Adrenal gland (tissue), 12 donors: ENCODE results near the gene HOTAIR. TPM values are rescaled to one million over a fixed set of nuclear protein-coding genes. Genes with fewer than 3 reads are reported as not detected.

Experiments used
- DNase-seq, 7 donors: peaks; one replicate each; pipeline ENCODE4 v3.0.0-alpha.2; 2019 to 2020
- H3K27ac ChIP-seq, 5 donors: fragments of 200-600 bp; sonication (generic) in 4 of 5; 1 replicate in 3 of 5; 2 replicates in 2 of 5; pipeline versions ENCODE4 v1.5.1 to v1.8.0; 2016 to 2020; ENCODE audit warnings: mild to moderate bottlenecking in 1 of 5
- H3K27me3 ChIP-seq: fragments of 200-600 bp; 2 replicates; pipeline ENCODE4 v1.8.0; 2021
- H3K36me3 ChIP-seq, 2 donors: fragments of 200-600 bp; replicated peaks in 1 of 2; 1 replicate in 1 of 2; 2 replicates in 1 of 2; pipeline versions ENCODE4 v1.5.1 to v1.8.0; 2018 to 2022
- H3K4me1 ChIP-seq, 2 donors: fragments of 200-600 bp; replicated peaks in 1 of 2; 1 replicate in 1 of 2; 2 replicates in 1 of 2; pipeline versions ENCODE4 v1.5.1 to v1.8.0; 2018 to 2021
- H3K4me3 ChIP-seq, 4 donors: fragments of 200-600 bp; sonication (generic) in 3 of 4; one replicate each; pipeline ENCODE4 v1.5.1; 2016 to 2018
- H3K9me3 ChIP-seq, 3 donors: fragments of 200-600 bp; sonication (generic) in 1 of 3; replicated peaks in 1 of 3; 1 replicate in 2 of 3; 2 replicates in 1 of 3; pipeline versions ENCODE4 v1.5.1 to v1.8.0; 2016 to 2021
- POLR2A ChIP-seq, 2 donors: fragments of 450-650 bp; IDR thresholded peaks; one replicate each; pipeline ENCODE4 v1.6.1; 2017; ENCODE audit warnings: antibody characterized with exemption in 2 of 2, mild to moderate bottlenecking in 2 of 2, moderate library complexity in 1 of 2
- WGBS, 4 donors: extraction: QIAGEN DNeasy Blood & Tissue Kit in 2 of 4; methylation state at CpG; one replicate each; pipeline versions ENCODE4 v1.1.5 to v1.1.7; 2013 to 2017; 5-methylcytosine and 5-hydroxymethylcytosine counted together
- intact Hi-C, 2 donors: fragments of 100-400 bp; cut with DNase I; formaldehyde crosslinking; loops; one replicate each; pipeline versions ENCODE4 v1.14.1 to v1.15.0; 2022 to 2023
- polyA plus RNA-seq, 3 donors: library from polyadenylated mRNA; stranded (reverse); fragments of 200-250 nt in 2 of 3; fragments of 350-450 nt in 1 of 3; fragmentation: Illumina TruSeq in 1 of 3; extraction: RNeasy Lipid Tissue Mini Kit (QIAGEN cat#74804) in 1 of 3; gene quantifications; one replicate each; pipeline ENCODE4 v1.2.3, GENCODE V29; 2013 to 2014
- total RNA-seq, 9 donors: library from RNA; depleted of rRNA in 4 of 9; stranded (reverse); fragments of >200 nt in 4 of 9; fragments of 120-200 nt in 1 of 9; fragmentation: NEBNext Ultra II Directional in 1 of 9; extraction: Animal tissue kit (Norgen Biotek cat#: 25700) in 1 of 9; gene quantifications; one replicate each; pipeline versions ENCODE4 v1.1.0 to v1.2.4, GENCODE V29; 2013 to 2023
- TF ChIP-seq, protein P1 (sequence below), 6 experiments: fragments of 450-650 bp in 4 of 6; fragments of 200-600 bp in 2 of 6; sonication (generic) in 1 of 6; IDR thresholded peaks; 1 replicate in 5 of 6; 2 replicates in 1 of 6; pipeline versions ENCODE4 v1.5.1 to v1.8.0; 2016 to 2021; ENCODE audit warnings: antibody characterized with exemption in 6 of 6, mild to moderate bottlenecking in 2 of 6, moderate library complexity in 1 of 6
- donor health status: healthy with polysubstance abuse.
- donor health status: Bipolar disorder and iron deficiency.
- donor health status: DM: yes; HTN: yes; CAD: no.
- donor health status: DM: no; HTN: no; CAD: no.
- donor health status: DM: no; HTN: no; CAD: no.
- donor health status: DM: yes; HTN: yes; CAD: no.

HOTAIR gene
- total and polyA plus RNA-seq, 12 donors, result not detected

DNA sequence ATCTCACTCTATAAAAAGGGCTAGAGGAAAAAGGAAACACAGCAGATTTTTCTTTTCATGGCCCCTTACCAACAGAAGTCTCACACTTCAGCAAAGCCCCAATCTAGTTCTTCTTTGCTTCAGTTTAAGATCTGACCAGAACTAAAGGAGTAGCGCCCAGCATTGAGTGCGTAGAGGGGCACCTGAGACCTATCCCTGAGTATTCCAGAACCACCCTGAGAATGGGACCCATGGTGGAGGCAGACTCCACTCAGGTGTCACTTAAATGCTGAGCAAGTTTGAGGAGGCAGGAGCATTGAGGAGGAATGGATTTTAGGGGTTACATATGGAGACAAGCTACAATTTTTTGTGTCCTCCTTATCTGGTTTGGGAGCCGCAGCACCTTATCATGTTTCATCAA, 3.6 kb downstream of the HOTAIR start:
- WGBS, 4 donors, result 57 to 71% (median 70%) methylated on average over 3 of the region's 3 CpGs
- DNase-seq, result no peak
- intact Hi-C loops, result no loop called here
- Histone ChIP-seq H3K27ac (no peak overlapping the region), H3K4me3 (no peak overlapping the region), H3K27me3 (peaks cover 93% of the 10 kb centered on the region), H3K36me3 (no peaks in the 10 kb centered on the region), H3K4me1 (peaks cover 9 to 19% of the 10 kb centered on the region in 2 donors), H3K9me3 (no peaks in the 10 kb centered on the region)
- no peak for TF ChIP-seq POLR2A (IDR thresholded peaks at IDR 0.05)
- TF ChIP-seq, protein P1, sequence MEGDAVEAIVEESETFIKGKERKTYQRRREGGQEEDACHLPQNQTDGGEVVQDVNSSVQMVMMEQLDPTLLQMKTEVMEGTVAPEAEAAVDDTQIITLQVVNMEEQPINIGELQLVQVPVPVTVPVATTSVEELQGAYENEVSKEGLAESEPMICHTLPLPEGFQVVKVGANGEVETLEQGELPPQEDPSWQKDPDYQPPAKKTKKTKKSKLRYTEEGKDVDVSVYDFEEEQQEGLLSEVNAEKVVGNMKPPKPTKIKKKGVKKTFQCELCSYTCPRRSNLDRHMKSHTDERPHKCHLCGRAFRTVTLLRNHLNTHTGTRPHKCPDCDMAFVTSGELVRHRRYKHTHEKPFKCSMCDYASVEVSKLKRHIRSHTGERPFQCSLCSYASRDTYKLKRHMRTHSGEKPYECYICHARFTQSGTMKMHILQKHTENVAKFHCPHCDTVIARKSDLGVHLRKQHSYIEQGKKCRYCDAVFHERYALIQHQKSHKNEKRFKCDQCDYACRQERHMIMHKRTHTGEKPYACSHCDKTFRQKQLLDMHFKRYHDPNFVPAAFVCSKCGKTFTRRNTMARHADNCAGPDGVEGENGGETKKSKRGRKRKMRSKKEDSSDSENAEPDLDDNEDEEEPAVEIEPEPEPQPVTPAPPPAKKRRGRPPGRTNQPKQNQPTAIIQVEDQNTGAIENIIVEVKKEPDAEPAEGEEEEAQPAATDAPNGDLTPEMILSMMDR (IDR thresholded peaks at IDR 0.05), result no peak

DNA sequence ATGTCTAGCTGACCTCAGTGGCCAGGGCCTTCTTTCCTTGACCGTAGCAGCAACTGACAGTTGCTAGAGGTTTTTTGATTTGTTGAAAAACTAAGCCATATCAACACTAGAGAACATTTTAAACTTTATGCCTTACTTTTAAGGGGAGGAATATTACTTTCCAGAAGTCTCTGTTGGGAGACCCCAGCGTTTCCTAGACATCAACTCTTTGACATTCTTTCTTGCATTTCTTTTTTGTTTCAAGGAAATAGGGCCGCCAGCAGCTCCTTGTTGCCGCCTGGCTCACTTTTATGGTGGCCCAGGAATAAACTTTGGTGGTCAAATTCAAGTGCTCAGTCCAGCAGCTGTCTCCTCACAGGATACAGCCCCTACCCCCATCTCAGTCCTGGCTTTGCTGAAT, 4.3 kb downstream of the HOTAIR start:
- intact Hi-C loops, result no loop called here
- Histone ChIP-seq H3K27me3 (peaks cover 93% of the 10 kb centered on the region), H3K4me3 (no peak overlapping the region), H3K36me3 (no peaks in the 10 kb centered on the region), H3K4me1 (peaks cover 9 to 18% of the 10 kb centered on the region in 2 donors), H3K27ac (no peak overlapping the region), H3K9me3 (no peaks in the 10 kb centered on the region)
- DNase-seq, result no peak
- 34 to 41% (median 38%) methylated on average over 4 of the region's 4 CpGs for WGBS, 4 donors
- no peak for TF ChIP-seq POLR2A (IDR thresholded peaks at IDR 0.05)
- TF ChIP-seq, protein P1 (IDR thresholded peaks at IDR 0.05), result no peak

DNA sequence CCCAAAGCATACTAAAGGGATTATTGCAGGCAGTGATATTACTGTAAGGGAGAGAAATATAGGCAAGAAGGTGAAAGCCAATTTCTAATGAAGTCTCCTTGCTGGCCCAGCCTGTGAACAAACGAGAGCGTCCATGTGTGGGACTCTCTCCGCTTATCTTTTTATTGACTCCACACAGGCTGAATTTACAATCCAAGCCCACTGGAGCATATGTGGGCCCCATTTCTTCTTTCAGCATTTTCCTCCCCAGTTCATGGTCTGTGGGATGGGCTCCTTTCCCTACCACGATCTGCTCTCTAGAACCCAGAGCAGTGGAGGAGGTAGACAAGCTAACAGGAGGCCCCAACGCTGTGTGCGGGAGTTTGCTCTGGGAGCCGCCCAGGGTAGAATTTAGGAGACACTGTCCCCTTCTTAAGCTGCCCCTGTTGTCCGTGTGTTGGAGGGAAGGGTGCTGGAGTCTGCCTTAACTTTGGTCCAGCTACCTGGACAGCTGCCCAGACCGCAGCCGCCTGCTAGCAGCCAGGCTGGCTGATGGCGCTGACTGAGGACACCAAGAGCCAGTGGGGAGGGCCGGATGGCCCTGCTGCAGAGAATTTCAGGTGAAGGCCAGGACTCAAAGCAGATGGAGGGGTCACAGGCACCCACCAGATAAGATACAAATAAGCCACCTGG, 5.0 kb downstream of the HOTAIR start:
- H3K4me3 ChIP-seq, result no peak overlapping the region
- intact Hi-C loops, result loop anchor here in 1 of 2 donors (10.0 kb wide), 1 partner anchor 265 kb away; no protein-coding TSS in a partner anchor
- H3K27ac ChIP-seq, result no peak overlapping the region
- H3K9me3 ChIP-seq, result no peaks in the 10 kb centered on the region
- no peaks in the 10 kb centered on the region for H3K36me3 ChIP-seq
- TF ChIP-seq POLR2A (IDR thresholded peaks at IDR 0.05), result no peak
- WGBS, 4 donors, result 26 to 29% (median 27%) methylated on average over 10 to 12 of the region's 12 CpGs
- peaks cover 94% of the 10 kb centered on the region for H3K27me3 ChIP-seq
- no peak for DNase-seq
- H3K4me1 ChIP-seq, result peaks cover 9 to 11% of the 10 kb centered on the region in 2 donors

DNA sequence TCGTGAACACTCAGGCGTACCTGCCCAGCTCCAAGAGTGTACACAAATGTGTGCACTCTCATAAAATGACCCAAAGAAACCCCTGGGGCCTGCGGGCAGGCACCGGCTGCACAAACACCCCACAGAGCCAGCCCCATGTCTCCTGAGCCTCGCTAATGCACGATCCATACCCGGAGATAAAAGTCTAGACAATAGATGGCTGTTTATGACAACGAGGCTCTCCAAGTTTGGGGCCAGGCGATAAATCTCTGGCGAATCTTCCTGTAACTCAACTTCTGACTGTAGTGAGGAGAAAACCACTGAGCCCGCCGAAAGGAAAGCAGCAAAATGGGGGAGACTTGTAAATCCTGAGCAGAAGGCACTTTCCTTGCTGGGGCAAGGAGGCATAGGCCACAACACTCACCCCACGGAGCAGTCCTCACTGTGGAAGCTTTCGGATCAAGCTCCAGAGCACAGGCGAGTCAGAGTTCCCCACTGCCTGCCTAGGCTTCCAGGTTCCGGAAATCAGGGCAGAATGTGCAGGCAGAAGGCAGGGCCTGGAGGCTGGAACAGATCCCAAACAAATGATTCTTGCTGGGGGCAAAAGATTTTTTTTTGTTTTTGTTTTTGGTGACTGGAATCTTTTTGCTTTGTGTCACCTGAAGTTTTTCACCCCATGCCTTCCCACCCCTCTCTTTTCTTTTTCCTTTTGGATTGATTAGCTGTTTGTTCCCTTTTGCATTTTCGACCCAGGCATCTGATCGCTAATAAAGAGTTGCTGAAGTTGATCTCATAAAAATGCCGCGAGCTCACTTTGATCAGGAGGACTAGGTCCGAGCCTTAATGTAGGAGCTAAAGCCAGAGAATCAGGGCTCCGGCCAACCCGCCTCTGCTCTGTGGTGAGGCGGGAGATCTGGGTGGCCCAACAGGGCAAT, 6.3 kb downstream of the HOTAIR start:
- Histone ChIP-seq H3K36me3 (no peaks in the 10 kb centered on the region), H3K4me1 (peaks cover under 1 to 6% of the 10 kb centered on the region in 2 donors), H3K4me3 (no peak overlapping the region), H3K9me3 (no peaks in the 10 kb centered on the region), H3K27me3 (peaks cover 97% of the 10 kb centered on the region), H3K27ac (no peak overlapping the region)
- 45 to 55% (median 47%) methylated on average over 19 to 24 of the region's 24 CpGs for WGBS, 4 donors
- intact Hi-C loops, result loop anchor here in 1 of 2 donors (10.0 kb wide), 1 partner anchor 264 kb away; no protein-coding TSS in a partner anchor
- no peak for DNase-seq
- TF ChIP-seq POLR2A (IDR thresholded peaks at IDR 0.05), result no peak
- TF ChIP-seq, protein P1 (IDR thresholded peaks at IDR 0.05), result no peak
